Ovary (tissue), 9 donors: Measurements from ENCODE around the gene TMEM125. TPM values are rescaled to one million over a fixed set of nuclear protein-coding genes. Genes with fewer than 3 reads are reported as not detected.

Source experiments
- DNase-seq, 5 donors: peaks; one replicate each; pipeline ENCODE4 v3.0.0-alpha.2; 2019 to 2020
- H3K27ac ChIP-seq, 2 donors: fragments of 200-600 bp; one replicate each; pipeline versions ENCODE4 v1.5.1 to v1.8.0; 2019 to 2022
- H3K27me3 ChIP-seq: fragments of 200-600 bp; one replicate; pipeline ENCODE4 v1.8.0; 2022
- H3K36me3 ChIP-seq: fragments of 200-600 bp; sonication (generic); one replicate; pipeline ENCODE4 v1.5.1; 2019
- H3K4me1 ChIP-seq: one replicate; pipeline ENCODE4 v1.8.1; 2013; ENCODE audit warnings: mild to moderate bottlenecking, moderate library complexity; ENCODE audit not compliant: insufficient read depth
- H3K4me3 ChIP-seq: fragments of 200-600 bp; sonication (generic); one replicate; pipeline ENCODE4 v1.5.1; 2017
- H3K9me3 ChIP-seq, 2 donors: fragments of 200-600 bp in 1 of 2; sonication (generic) in 1 of 2; one replicate each; pipeline versions ENCODE4 v1.5.1 to v1.8.1; 2013 to 2019; ENCODE audit warnings: mild to moderate bottlenecking in 1 of 2, moderate library complexity in 1 of 2
- CTCF ChIP-seq, 3 donors: fragments of 450-650 bp in 2 of 3; fragments of 200-600 bp in 1 of 3; IDR thresholded peaks; one replicate each; pipeline versions ENCODE4 v1.5.1 to v1.8.0; 2016 to 2022; ENCODE audit warnings: antibody characterized with exemption in 3 of 3, mild to moderate bottlenecking in 1 of 3
- EP300 ChIP-seq: sonication (generic); formaldehyde crosslinking; IDR thresholded peaks from one replicate; pipeline ENCODE4 v1.6.1; 2017; ENCODE audit warnings: antibody characterized with exemption
- POLR2A ChIP-seq: fragments of 450-650 bp; IDR thresholded peaks from one replicate; pipeline ENCODE4 v1.6.1; 2017; ENCODE audit warnings: antibody characterized with exemption, mild to moderate bottlenecking, moderate library complexity
- WGBS, 3 donors: extraction: QIAGEN DNeasy Blood & Tissue Kit in 1 of 3; methylation state at CpG; one replicate each; pipeline versions ENCODE4 v1.1.5 to v1.1.7; 2013 to 2017; 5-methylcytosine and 5-hydroxymethylcytosine counted together
- intact Hi-C, 4 donors: fragments of 100-400 bp; cut with DNase I; formaldehyde crosslinking; loops; one replicate each; pipeline versions ENCODE4 v1.11.0 to v1.15.1; 2022 to 2023
- polyA plus RNA-seq, 2 donors: library from polyadenylated mRNA; stranded (reverse); fragments of 200-250 nt in 1 of 2; fragments of 350-450 nt in 1 of 2; fragmentation: Illumina TruSeq in 1 of 2; extraction: RNeasy Lipid Tissue Mini Kit (QIAGEN cat#74804) in 1 of 2; gene quantifications; one replicate each; pipeline ENCODE4 v1.2.3, GENCODE V29; 2013 to 2014
- total RNA-seq, 7 donors: library from RNA; depleted of rRNA in 2 of 7; stranded (reverse); fragments of >200 nt in 2 of 7; fragmentation: NEBNext Ultra II Directional in 3 of 7; extraction: Animal tissue kit (Norgen Biotek cat#: 25700) in 3 of 7; gene quantifications; one replicate each; pipeline versions ENCODE4 v1.1.0 to v1.2.4, GENCODE V29; 2016 to 2023
- donor health status: DM: no; HTN: no; CAD: no; lungs with moderate emphysema.
- donor health status: DM: no; HTN: no; CAD: no.
- donor health status: Bipolar disorder and iron deficiency.
- donor health status: DM: yes; HTN: yes; CAD: no.
- donor health status: DM: no; HTN: no; CAD: no.
- donor health status: DM: yes; HTN: yes; CAD: no.

Gene TMEM125
- total and polyA plus RNA-seq, 9 donors, result 0.23 to 20.6 (median 1.3) TPM

DNA sequence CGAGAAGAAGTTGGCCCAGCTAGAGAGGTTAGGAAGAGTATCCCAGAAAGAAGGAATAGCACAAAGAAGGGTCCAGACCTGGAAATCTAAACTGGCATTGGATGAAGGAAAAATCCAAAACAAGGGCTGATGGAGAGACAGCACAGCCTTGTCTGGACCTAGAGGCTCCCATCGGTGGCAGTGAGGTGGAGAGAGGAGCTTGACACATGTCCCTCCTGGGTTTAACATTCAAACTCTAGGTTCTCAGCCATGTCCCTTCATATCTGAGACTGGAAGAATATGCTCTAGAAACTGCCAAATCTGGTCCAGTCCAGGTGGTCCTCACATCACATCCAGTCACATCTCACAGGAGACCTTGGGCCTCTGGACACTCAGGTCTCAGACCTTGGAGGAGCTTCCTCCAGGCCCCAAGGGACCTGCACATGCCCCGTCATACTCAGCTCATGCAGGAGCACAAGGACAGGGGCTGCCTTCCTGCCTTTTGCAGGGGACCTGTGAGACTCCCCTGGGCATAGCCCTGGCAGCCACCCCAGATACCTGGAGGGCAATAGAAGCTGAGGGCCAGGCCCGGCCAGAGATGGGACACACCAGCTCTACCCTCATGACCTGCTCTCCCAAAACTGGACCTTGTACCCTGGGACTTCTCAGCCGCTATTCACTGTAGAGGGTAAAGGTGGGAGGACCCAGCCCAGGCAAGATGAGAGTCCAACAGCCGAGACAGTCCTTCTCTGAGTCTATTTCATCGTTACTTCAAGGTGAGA is 7.5 kb downstream of the TMEM125 start:
- intact Hi-C loops, result no loop called here
- H3K27me3 ChIP-seq, result no peaks in the 10 kb centered on the region
- DNase-seq, result peak in 1 of 5 donors; percentile 19
- H3K9me3 ChIP-seq, result no peaks in the 10 kb centered on the region
- peaks cover 3% of the 10 kb centered on the region for H3K4me1 ChIP-seq
- 85 to 88% (median 87%) methylated on average over 7 of the region's 7 CpGs for WGBS, 3 donors
- no peak for TF ChIP-seq CTCF (IDR thresholded peaks at IDR 0.05)
- no peak for TF ChIP-seq EP300
- TF ChIP-seq POLR2A, result no peak
- H3K4me3 ChIP-seq, result no peak overlapping the region
- H3K36me3 ChIP-seq, result no peaks in the 10 kb centered on the region
- H3K27ac ChIP-seq, result no peak overlapping the region

- Histone ChIP-seq H3K4me1 (peaks cover 2% of the 10 kb centered on the region), H3K4me3 (no peak overlapping the region), H3K36me3 (no peaks in the 10 kb centered on the region), H3K27me3 (no peaks in the 10 kb centered on the region), H3K9me3 (no peaks in the 10 kb centered on the region), H3K27ac (no peak overlapping the region)
- WGBS, 3 donors, result 83 to 93% (median 83%) methylated on average over 4 to 5 of the region's 5 CpGs
- DNase-seq, result peak in 1 of 5 donors; percentile 19
- intact Hi-C loops, result no loop called here
- no peak for TF ChIP-seq CTCF (IDR thresholded peaks at IDR 0.05)
- TF ChIP-seq POLR2A, result no peak
Measured at GRCh38 chr1:43279161-43279560, 9.4 kb downstream of the TMEM125 start.

DNA sequence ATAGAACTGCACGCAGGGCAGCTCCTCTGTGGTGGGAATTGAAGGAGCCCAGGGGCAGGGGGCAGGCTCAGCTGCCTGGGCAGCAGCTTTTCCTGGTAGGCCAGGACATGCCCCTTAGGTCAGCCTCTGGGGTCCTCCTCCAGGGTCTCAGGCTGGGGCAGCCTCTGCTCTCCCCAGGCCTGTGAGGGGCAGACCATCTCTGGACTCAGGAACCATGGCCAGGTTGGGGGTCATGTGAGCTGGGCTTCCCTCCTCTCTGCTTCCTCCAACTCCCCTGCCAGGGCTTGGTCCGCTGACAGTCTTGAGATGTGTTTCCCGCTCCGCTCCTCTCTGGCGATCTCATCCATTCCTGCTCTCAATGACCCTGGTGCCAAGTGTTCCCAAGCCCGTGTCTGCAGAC is 9.9 kb downstream of the TMEM125 start:
- Histone ChIP-seq H3K36me3 (no peaks in the 10 kb centered on the region), H3K4me1 (no peaks in the 10 kb centered on the region), H3K9me3 (no peaks in the 10 kb centered on the region), H3K27me3 (no peaks in the 10 kb centered on the region), H3K4me3 (no peak overlapping the region), H3K27ac (no peak overlapping the region)
- peak in 1 of 5 donors; percentile 21 for DNase-seq
- intact Hi-C loops, result no loop called here
- TF ChIP-seq POLR2A (no peak), CTCF (IDR thresholded peaks at IDR 0.05) (no peak), EP300 (no peak)
- WGBS, 3 donors, result 88 to 93% (median 91%) methylated on average over 6 of the region's 6 CpGs

DNA sequence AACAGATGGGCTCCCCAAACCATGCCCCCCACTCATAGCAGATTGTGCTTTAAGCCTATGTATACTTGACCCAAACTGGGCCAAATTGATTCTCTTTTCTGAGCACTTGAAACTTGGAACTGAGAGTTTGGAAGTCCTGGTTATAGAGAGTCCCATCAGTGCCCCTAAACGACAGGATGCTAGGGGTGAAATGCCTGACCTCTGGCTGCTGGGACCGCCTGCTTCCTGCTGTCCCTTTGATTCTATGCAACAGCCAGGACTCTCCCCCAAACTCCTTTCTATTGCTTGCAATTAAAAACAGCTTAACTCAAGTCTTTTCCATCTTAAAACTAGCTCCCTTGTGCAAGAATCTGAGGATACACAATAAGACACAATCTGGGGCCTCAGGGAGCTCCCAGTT is 10.9 kb downstream of the TMEM125 start:
- Histone ChIP-seq H3K4me1 (no peaks in the 10 kb centered on the region), H3K27me3 (no peaks in the 10 kb centered on the region), H3K9me3 (no peaks in the 10 kb centered on the region), H3K27ac (no peak overlapping the region), H3K4me3 (no peak overlapping the region), H3K36me3 (no peaks in the 10 kb centered on the region)
- no peak for TF ChIP-seq CTCF (IDR thresholded peaks at IDR 0.05)
- TF ChIP-seq POLR2A, result no peak
- no peak for TF ChIP-seq EP300
- no peak for DNase-seq
- intact Hi-C loops, result no loop called here
- 29 to 54% (median 43%) methylated on average over 2 of the region's 2 CpGs for WGBS, 3 donors
